ENCODE data around the gene MSANTD3. TPM values are rescaled to one million over a fixed set of nuclear protein-coding genes. Genes with fewer than 3 reads are reported as not detected.

Gene MSANTD3
- total RNA-seq, 2 experiments from 2014 or later, result 8.8 to 9.6 TPM

DNA sequence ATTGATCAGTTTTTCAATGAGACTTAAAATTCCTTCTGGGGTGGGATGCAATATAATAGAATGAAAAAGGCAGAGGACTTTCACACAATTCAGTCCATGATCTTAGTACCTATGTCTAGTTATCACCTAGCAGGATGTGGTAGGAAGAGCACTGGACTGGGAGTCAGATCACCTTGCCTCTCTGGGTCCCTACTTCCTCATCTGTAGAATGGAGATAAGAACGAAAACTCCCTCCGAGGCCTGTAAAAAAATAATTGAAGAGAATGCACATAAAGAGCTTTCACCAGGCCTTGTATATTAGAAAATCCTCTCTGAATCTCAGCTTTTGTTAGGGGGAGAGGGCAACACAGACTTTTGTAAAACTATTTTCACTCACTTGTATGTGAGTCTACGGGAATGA, 45.3 kb downstream of the MSANTD3 start:
- no peak overlapping the region for H3K27ac ChIP-seq (ENCODE audit: low read depth in 1 of 2, low read length in 2 of 2)
- ChIA-PET CTCF (no interaction called here), POLR2A (no interaction called here)
- Mint-ChIP-seq H3K4me3 (peak overlapping the region; percentile 73), H3K9me3 (no peaks in the 10 kb centered on the region), H3K27me3 (peaks cover 49% of the 10 kb centered on the region), H3K27ac (no peak overlapping the region), H3K4me1 (ENCODE audit: low read depth) (peaks cover 6% of the 10 kb centered on the region), H3K36me3 (ENCODE audit: low read depth) (no peaks in the 10 kb centered on the region)
- H3K4me1 ChIP-seq (ENCODE audit: insufficient read depth, low read length), result peaks cover 9% of the 10 kb centered on the region
- no peaks in the 10 kb centered on the region for H3K9me3 ChIP-seq (ENCODE audit: control insufficient read depth in 1 of 2, insufficient read depth in 1 of 2, low read length in 2 of 2)
- peaks cover 28 to 30% of the 10 kb centered on the region in 2 experiments for H3K27me3 ChIP-seq (ENCODE audit: control insufficient read depth in 1 of 2, insufficient read depth in 2 of 2, low read length in 2 of 2)
- ATAC-seq (ENCODE audit: poor library complexity) (no peak), DNase-seq (no peak)
- H3K4me3 ChIP-seq (ENCODE audit: low read length), result no peak overlapping the region
- TF ChIP-seq, protein P1, sequence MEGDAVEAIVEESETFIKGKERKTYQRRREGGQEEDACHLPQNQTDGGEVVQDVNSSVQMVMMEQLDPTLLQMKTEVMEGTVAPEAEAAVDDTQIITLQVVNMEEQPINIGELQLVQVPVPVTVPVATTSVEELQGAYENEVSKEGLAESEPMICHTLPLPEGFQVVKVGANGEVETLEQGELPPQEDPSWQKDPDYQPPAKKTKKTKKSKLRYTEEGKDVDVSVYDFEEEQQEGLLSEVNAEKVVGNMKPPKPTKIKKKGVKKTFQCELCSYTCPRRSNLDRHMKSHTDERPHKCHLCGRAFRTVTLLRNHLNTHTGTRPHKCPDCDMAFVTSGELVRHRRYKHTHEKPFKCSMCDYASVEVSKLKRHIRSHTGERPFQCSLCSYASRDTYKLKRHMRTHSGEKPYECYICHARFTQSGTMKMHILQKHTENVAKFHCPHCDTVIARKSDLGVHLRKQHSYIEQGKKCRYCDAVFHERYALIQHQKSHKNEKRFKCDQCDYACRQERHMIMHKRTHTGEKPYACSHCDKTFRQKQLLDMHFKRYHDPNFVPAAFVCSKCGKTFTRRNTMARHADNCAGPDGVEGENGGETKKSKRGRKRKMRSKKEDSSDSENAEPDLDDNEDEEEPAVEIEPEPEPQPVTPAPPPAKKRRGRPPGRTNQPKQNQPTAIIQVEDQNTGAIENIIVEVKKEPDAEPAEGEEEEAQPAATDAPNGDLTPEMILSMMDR (IDR thresholded peaks at IDR 0.05), result no peak
- intact Hi-C loops (cut with DNase I, micrococcal nuclease), result no loop called here
- no peaks in the 10 kb centered on the region for H3K36me3 ChIP-seq (ENCODE audit: insufficient read depth, low read length)

DNA sequence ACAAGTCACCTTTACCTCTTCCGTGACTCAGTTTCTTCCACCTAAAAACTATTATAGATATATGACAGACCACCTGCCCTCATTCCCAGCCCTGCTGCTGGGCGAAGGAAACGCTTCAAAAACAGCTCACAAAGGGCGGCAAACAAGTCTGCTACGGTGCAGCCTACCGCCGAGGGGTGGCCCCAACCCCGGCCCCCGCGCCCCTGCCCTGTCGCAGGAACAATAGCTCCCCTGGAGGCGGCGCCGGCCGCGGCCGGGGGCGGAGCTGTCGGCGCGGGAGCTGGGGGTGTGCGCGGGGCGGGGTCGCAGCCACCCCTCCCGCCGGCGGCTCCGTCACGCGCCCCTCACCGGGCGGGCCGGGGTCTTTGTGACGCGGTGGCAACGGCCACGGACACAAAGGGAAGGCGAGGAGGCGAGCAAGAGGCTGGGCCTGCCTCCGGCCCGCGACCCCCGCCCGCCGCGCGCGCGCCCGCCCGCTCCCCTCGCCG, 45.9 kb downstream of the MSANTD3 start, which contains the start of gene TMEFF1:
Gene TMEFF1 (plus strand): TSS at position 362 of the 488 bp plus-strand sequence. CDS start 396 bp downstream, outside the sequence.
- ChIA-PET CTCF (no interaction called here), POLR2A (no interaction called here)
- no peaks in the 10 kb centered on the region for H3K9me3 ChIP-seq (ENCODE audit: control insufficient read depth in 1 of 2, insufficient read depth in 1 of 2, low read length in 2 of 2)
- H3K4me3 ChIP-seq (ENCODE audit: low read length), result peak within 1 kb of the TSS; percentile 33
- Mint-ChIP-seq H3K9me3 (no peaks in the 10 kb centered on the region), H3K4me1 (ENCODE audit: low read depth) (peaks cover 6% of the 10 kb centered on the region), H3K27me3 (peaks cover 52% of the 10 kb centered on the region), H3K4me3 (peak within 1 kb of the TSS; percentile 83), H3K36me3 (ENCODE audit: low read depth) (no peaks in the 10 kb centered on the region), H3K27ac (no peak within 1 kb of the TSS)
- peak in 11 of 14 experiments; percentile 6 to 59 (median 29) for DNase-seq
- TF ChIP-seq, protein P1 (IDR thresholded peaks at IDR 0.05), result no peak
- peaks cover 28 to 30% of the 10 kb centered on the region in 2 experiments for H3K27me3 ChIP-seq (ENCODE audit: control insufficient read depth in 1 of 2, insufficient read depth in 2 of 2, low read length in 2 of 2)
- H3K27ac ChIP-seq (ENCODE audit: low read depth in 1 of 2, low read length in 2 of 2), result no peak within 1 kb of the TSS
- H3K36me3 ChIP-seq (ENCODE audit: insufficient read depth, low read length), result no peaks in the 10 kb centered on the region
- intact Hi-C loops (cut with DNase I, micrococcal nuclease), result no loop called here
- ATAC-seq (ENCODE audit: poor library complexity), result peak; percentile 86
- H3K4me1 ChIP-seq (ENCODE audit: insufficient read depth, low read length), result peaks cover 9% of the 10 kb centered on the region

DNA sequence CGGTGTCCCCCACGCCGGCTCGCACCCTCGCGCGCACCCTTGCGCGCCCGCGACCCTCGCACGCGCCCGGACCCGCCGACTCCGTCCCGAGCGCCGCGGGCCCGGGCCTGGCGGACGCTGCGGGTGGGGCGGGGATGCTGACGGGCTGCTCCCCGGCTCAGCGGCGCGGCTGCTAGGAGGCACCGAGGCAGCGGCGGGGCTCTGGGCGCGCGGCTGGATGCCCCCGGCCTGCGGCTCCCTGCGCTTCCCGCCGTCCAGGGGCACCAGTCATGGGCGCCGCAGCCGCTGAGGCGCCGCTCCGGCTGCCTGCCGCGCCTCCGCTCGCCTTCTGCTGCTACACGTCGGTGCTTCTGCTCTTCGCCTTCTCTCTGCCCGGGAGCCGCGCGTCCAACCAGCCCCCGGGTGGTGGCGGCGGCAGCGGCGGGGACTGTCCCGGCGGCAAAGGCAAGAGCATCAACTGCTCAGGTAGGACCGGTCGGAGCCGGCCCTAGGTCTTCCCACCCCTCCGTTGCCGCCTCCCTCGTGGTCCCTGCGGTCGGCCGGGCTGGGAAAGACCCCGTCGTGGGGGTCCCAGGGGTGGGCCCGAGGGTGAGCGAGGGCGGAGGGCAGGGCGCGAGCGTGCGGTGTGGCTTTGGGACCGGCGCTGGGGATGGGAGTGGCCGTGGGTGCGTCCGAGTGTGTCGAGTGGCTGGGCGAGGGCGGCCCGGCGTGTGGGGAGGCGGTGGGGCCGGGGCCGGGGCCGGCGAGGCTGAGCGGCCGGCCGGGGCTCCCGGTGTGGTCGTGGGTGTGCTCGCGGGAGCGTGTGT, 46.5 kb downstream of the MSANTD3 start:
- DNase-seq, result peak in 7 of 14 experiments; percentile 8 to 48 (median 15)
- Mint-ChIP-seq H3K4me3 (peak overlapping the region; percentile 83), H3K36me3 (ENCODE audit: low read depth) (no peaks in the 10 kb centered on the region), H3K4me1 (ENCODE audit: low read depth) (peaks cover 6% of the 10 kb centered on the region), H3K9me3 (no peaks in the 10 kb centered on the region), H3K27me3 (peaks cover 55% of the 10 kb centered on the region), H3K27ac (no peak overlapping the region)
- CTCF ChIA-PET, result no interaction called here
- H3K27me3 ChIP-seq (ENCODE audit: control insufficient read depth in 1 of 2, insufficient read depth in 2 of 2, low read length in 2 of 2), result peaks cover 30% of the 10 kb centered on the region in 2 experiments
- intact Hi-C loops (cut with DNase I, micrococcal nuclease), result no loop called here
- no peaks in the 10 kb centered on the region for H3K9me3 ChIP-seq (ENCODE audit: control insufficient read depth in 1 of 2, insufficient read depth in 1 of 2, low read length in 2 of 2)
- POLR2A ChIA-PET, result no interaction called here
- H3K4me1 ChIP-seq (ENCODE audit: insufficient read depth, low read length), result peaks cover 9% of the 10 kb centered on the region
- TF ChIP-seq, protein P1 (IDR thresholded peaks at IDR 0.05), result no peak
- H3K27ac ChIP-seq (ENCODE audit: low read depth in 1 of 2, low read length in 2 of 2), result no peak overlapping the region
- peak overlapping the region; percentile 33 for H3K4me3 ChIP-seq (ENCODE audit: low read length)
- peak; percentile 58 for ATAC-seq (ENCODE audit: poor library complexity)
- H3K36me3 ChIP-seq (ENCODE audit: insufficient read depth, low read length), result no peaks in the 10 kb centered on the region

All from CD4-positive, alpha-beta T cell (primary cell).